DLD1 (cell line): Measurements from ENCODE around the gene OBI1.

Experiments
- in situ Hi-C: cut with HindIII; loops from 2 replicates; pipeline ENCODE4 v1.10.0; 2017; ENCODE audit warnings: low sequenced_read_pairs

OBI1 gene, protein sequence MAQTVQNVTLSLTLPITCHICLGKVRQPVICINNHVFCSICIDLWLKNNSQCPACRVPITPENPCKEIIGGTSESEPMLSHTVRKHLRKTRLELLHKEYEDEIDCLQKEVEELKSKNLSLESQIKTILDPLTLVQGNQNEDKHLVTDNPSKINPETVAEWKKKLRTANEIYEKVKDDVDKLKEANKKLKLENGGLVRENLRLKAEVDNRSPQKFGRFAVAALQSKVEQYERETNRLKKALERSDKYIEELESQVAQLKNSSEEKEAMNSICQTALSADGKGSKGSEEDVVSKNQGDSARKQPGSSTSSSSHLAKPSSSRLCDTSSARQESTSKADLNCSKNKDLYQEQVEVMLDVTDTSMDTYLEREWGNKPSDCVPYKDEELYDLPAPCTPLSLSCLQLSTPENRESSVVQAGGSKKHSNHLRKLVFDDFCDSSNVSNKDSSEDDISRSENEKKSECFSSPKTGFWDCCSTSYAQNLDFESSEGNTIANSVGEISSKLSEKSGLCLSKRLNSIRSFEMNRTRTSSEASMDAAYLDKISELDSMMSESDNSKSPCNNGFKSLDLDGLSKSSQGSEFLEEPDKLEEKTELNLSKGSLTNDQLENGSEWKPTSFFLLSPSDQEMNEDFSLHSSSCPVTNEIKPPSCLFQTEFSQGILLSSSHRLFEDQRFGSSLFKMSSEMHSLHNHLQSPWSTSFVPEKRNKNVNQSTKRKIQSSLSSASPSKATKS

DNA sequence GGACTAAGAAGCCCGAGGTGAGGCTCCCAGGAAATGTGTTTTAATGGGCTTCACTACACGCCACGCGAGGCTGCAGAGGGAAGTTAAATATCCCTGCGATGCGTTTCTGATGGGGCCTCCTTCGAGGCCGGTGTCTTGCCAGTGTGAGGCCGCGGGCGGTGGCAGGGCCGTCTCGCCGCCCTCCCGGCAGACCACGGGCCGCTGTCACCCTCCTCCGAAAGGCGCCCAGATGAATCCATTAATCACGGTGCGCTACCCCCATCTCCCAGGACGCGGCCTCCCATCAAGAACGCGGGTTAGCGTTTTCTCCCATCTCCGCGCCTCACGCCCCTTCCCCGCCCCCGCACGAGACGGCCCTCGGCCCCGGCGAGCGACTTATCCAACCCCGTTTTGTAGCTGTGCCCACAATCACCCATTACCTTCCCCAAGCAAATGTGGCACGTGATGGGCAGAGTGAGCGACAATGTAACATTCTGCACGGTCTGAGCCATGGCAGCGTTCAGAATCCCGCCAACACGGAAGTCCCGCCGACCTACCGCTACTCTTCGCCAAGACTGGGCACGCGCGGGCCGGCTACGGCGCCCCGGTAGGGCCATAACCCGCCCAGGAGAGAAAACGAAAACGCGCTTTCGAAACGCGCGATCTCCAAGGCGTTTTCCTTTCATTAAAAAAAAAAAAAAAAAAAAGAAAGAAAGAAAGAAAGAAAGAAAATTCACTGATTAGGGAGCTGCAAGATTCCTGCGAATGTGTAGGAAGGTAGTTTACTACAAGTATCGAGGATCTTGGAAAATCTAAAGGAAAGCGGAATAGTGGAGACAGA lies at the start of gene OBI1:
Gene OBI1 (minus strand): TSS at position 526 of the 820 bp plus-strand sequence. CDS start 35 bp downstream, at position 491.
- in situ Hi-C loops, result no loop called here

DNA sequence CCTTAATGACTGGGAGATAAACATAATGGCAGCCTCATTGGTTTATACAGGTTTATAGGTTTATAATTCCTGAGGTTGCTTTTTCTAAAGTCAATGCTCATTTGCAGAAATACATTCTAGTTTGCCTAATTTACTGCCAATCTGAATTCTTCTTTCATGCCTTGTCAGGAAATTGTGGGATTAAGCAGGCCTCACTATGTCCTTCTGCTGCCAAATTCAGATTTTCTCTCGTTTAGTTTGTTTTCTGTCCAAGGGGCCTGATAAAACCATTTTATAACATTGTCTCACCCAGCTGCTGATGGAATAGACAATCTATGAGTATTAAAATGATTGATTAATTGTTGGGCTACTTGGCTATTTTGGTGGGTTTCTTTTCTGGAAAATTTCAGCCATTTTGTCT lies 42.4 kb upstream of the OBI1 start:
- in situ Hi-C loops, result no loop called here

DNA sequence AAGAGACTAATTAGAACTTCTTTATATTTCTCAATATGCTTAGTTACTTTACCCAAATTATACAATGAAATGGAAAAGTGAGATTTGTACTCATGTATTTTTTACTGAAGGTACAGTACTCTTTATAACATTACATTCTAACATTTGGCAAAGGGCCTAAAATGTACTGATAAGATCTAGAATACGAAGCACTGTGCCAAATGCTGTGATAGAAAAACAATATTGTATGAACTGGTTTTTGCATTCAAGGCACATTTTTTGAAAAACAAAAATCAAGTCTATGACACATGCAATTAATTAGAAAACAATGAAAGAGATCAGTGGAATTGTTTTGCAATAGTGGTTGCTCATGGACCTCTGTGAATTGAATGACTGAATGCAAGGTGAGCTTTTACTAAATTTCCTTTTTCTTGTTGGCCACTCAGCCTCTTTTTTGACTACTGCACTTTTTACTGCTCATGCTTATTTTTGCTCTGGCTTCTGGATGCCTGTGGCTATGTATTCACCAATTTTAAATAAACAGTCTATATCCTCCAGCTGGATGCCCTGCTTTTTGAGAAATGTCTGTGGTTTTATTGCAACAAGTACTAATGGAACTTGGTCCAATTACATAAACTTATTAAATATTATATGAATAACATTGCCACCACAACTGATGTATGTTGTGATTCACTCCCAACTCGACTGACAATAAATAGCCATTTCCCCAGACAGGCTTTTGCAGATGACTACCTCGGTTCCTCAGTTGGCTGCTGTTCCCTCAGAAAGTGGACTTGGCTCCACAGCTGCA lies 41.4 kb upstream of the OBI1 start:
- in situ Hi-C loops, result no loop called here

DNA sequence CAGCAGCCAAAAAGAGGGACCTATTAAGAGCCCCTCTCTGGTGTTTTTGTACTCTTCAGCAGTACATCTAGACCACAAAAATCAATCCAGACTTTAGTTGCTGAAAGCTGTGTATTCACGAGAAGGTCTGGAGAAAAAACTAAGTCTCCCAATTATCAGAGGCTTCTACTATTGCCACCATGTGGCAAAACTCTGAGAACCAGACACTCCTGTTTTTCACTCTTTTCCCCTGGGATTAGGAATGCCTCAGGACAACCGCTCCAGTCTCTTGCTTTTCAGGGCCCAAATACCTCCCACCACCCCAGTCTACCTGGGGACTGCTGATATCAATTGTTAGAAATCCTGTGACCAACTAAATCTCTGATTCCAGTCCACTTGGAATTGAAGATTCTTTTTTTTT lies 30.1 kb upstream of the OBI1 start:
- in situ Hi-C loops, result no loop called here

DNA sequence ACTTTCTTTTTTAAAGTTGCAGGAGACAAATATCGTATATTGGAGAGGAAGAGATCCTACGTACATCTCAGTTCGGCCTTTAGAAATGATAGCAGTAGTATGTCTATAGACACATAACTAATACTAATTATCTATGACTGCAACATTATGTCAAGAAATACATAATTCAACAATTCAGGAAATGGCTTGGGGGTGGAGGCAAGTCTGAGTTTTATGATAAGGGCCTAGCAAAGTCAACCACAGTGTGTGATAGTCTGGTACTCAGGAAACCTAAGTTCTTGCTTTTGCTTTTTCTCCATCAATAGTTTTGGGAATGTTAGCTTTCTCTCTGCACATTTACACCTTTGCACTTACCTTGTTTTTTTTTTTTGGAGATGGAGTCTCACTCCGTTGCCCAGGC lies 27.5 kb upstream of the OBI1 start:
- in situ Hi-C loops, result no loop called here

DNA sequence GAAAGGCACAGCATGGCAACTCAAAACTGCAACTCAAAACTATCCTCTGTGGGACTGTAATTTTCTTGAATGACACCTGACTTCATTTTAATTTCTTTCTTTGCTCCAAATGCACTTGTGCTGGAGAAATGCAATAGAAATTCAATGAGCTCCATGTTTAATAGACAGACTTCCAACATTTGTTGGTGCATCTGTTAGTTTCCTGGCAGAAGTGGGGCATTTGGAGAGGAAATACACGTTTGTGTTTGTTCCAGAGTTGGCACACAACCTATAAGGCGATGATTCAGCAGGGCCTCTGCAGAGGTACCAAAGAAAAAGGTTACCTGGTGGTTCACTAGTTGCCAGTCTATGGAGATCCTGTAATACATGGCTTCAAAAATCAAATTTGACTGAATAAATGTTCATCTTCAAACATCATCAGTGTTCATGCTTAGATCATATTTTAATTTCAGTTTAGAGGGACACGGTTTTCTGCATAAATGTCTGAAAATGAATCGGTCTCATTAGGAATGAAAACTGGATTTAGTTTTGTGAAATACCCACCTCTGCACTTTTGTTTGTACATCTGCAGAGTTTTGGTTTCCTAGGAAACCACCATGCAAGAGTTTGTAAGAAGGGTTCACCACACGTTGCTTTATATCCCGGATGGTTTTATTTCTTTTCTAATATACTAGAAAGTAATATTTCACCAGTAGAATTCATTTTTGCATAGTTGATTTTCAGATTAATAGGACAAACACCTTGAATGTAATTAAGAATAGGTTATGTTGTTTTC lies 21.8 kb upstream of the OBI1 start:
- in situ Hi-C loops, result no loop called here

DNA sequence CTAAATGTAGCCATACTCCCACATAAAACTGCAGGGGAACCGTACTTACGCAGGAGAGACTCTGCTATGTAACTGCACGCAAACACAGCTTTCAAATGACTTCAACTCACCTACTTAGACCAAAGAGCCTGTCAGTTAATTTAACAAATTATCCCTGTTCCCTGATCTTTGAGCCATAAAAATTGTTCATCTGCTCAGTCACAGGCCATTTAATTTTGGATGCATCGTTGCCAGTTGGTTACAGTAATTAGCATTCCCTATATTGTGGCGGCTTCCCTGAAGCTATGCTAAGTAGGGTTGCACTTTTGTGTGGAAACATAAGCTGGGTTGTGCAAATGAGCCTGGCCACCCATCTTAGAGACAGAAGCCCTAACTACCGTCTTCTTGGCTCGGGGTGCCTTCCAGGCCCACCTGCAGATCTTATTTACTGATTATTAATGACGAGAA lies 21.2 kb upstream of the OBI1 start:
- in situ Hi-C loops, result no loop called here

DNA sequence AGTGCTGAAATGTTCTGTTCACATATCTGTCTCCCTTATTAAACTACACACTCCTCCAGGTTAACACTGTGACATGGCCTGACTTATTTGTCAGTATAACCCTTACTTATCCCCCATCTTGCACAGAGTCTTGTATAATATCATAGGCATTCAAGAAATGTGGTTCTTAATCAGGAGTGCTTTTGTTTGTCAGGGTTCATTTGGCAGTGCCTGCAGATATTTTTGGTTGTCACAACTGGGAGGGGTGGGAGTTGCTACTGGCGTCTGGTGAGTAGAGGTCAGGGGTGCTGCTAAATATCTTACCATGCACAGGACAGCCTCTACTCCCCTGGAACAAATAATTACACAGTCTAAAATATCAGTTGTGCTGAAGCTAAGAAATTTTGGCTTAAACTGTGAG lies 20.4 kb upstream of the OBI1 start:
- in situ Hi-C loops, result no loop called here

DNA sequence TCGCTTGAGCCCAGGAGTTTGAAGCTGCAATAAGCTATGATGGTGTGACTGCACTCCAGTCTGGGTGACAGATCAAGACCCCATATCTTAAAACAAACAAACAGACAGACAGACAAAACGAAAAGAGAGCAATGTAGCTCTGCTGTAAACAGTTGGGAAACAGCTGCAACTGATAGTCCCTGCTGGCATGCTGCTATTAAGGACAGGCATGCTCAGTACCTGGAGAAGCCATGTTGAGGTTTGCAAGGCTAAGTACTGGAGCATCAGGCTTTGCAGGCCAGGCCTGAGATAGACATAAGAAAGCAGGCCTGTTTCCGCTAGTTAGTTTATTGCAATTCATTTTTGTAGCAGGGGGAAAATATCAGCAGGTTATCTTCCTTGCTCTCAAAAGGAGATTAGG lies 16.2 kb upstream of the OBI1 start:
- in situ Hi-C loops, result no loop called here

DNA sequence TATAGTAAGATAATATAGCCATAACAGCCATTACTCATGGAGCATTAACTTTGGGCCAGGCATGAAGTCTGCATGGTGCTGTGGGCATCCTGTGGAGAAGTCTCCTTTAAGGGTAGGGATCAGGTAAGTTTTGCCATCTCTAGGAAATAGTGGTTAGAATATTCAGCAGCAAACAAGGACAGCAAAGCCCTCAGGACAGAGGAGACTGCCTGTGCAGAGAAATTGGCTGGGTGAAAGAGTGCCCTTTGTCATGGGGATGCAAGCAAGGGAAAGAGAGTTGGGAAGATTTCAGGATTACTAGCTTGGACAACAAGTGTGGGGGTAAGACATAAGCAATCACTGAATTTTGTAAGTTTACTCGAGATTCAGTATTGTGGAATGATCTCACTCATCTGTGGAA lies 15.7 kb upstream of the OBI1 start:
- in situ Hi-C loops, result no loop called here

DNA sequence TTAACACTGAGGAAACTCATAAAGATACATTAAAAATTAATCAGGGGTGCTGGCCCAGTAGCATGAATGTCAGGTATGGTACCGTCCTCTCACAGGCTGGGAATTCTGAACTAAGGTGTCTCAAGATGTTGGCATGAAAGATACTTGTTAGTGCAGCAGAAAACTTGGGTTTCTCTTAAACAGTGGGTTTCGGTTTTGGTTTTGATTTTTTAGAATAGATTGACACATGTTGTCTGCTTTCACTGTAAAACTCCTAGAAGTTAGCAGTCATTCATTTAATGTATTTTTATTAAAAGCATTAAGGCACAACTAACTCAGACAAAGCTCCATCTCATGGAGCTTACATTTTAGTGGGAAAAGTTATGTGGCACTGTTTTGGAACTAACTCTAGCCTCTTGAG lies 3.5 kb upstream of the OBI1 start:
- in situ Hi-C loops, result no loop called here

DNA sequence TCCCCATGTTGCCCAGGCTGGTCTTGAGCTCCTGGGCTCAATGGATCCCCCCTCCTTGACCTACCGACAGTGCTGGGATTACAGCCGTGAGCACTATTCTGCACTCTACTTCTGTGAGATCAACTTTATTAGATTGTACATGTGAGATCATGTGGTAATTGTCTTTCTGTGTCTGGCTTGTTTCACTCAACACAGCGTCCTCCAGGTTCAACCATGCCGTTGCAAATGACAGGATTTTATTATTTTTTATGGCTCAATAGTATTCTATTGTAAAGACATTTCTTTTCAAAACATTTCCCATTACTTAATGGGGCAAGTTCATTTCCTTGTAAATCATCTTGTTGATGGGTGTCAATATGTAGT lies 1.5 kb upstream of the OBI1 start:
- in situ Hi-C loops, result no loop called here

DNA sequence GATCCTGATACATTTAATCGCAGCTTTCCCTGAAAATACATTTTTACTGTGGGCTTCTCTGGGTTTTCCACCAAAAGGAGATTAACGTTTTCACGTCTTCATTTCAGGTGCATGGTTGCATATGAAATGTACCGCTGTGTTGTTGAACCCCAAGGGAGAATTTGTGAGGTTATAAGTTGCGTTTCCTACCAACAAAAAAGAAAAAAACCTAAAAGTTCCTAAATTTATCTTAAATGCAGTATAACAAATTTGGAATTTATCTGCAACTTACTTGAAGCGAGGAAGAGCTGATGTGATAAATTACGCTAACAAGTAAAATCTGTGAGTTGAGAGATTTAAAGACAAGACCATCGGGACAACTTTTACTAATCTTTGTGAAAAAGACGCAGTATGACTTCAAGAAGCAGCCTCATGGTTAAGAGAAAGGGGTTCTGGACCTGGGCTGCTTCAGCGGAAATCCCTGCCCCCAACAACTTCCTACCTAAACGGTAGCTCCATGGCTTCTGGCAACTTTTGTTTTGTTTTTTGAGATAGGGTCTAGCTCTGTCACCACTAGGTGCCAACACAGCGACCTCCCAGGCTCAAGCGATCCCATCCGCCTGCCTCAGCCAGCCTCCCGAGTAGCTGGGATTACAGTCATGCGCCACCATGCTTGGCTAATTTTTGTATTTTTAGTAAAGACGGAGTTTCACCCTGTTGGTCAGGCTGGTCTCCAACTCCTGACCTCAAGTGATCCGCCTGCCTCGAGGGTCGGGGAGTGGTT lies 958 bp upstream of the OBI1 start:
- in situ Hi-C loops, result no loop called here

DNA sequence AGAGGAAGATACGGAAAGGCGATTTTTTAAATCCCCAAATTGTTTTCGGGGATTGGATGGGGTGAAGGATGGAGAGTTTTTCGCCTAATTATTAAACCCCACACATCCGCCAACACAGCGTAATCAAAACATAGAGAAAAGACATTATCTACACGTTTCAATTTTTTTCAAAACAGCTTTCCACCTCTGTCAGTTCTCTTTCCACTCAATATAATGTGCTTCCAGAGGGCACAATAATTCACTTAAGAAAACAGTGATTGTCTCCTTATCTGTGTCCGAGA lies 435 bp upstream of the OBI1 start:
- in situ Hi-C loops, result no loop called here

DNA sequence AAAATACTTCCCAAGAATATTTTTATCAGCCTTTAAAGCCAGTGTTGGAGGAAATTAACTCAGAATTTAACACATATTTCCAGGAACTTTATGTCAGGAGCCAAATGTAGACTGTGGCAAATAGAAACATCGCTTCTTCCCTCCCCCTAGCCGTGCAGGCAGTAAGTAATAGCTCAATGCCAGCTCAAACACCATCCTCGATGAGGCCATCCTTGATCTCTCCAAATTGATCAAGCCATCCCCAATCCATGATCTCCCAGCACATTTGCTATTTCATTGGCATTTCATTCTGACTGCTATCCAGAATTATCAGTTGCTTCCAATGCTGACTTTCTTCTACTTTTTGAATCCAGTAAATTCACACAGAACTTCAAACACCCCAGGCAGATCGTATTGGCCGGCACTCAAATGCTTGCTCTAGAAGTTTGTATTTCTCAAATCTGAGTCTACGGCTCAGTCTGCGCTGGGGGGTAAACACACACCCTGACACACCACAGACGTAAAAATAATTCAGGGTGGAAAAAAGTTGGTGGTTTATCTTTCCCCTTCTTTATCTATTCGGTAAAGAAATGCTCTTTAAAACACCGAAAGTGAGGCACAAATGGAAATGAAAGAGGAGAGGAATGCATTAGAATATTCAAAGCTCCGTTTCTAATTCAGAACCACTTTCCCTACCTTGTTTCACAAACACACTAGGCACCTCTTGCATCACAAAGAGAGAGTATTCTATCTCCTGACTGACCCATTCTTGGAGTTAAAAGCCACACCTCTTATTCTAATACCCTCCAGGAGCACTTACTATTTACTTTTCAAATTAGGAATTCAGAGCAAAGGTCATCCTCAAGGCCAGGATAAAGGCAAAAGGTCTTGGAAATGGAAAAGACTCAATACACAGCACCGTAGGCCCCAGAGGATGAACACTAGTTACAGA lies 991 bp downstream of the OBI1 start:
- in situ Hi-C loops, result no loop called here

DNA sequence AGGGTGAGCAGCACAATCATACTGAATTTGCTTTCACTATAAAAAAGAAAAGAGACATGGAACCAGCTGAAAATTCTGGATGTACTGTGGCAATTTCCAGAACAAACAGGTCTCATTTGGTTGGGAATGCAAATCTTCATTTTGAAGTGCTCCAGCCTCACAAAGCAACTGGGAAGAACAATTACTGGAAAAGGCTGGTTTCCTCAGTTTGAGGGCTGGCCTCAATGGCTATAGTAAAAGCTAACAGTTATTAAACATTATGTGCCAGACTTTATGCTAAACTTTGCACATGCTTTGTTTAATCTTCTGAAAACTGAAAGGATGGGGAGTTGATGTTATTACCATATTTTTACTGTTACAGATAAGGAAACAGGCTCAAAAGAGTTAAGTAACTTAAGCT lies 3.0 kb downstream of the OBI1 start:
- in situ Hi-C loops, result no loop called here

DNA sequence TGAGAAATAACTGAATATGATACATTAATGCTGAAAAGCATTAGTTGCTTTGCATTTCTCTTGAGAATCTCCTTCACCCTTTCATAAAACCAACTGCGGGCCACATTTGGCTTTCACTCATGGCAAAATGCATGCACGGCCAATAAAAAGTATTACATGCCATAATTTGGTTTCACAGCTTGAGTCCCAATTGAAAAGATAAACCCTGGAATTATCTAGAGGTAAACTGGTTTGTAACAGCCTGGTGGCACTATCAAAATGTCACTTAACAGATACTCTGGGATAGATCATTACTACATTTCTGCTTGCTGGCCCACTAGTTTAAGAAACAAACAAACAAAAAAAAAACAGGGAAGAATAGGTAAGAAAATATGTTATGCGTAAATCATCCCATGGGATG lies 3.9 kb downstream of the OBI1 start:
- in situ Hi-C loops, result no loop called here

DNA sequence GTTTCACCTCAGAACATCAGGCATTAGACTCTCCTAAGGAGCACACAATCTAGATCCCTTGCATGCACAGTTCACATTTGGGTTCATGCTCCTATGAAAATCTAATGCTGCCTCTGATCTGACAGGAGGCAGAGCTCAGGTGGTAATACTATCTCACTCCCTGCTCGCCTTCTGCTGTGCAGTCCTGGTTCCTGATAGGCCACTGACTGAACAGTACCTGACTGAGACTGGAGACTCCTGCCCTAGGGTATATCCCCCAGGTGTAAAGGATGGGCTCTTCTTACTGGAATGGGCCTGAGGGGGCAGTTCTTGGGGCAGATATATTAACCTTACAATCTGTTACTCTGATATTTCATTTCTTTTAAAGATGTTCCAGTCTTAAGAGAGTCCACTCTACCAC lies 6.3 kb downstream of the OBI1 start:
- in situ Hi-C loops, result no loop called here

DNA sequence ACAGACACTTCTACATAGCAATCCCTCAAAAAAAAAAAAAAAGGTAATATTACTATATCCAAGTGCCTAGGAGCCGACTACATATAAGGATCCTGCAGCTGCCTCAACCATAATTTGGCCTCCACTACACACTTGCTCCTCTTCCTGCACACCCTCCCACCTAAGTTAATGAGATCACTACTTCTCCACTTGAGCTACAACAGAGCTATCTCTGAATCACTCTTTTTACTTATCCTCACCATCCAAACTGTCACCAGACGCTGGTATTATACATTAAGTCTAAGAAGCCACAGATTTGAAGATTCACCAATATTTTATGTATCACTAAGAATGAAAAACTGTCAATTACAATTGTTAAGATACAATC lies 8.3 kb downstream of the OBI1 start:
- in situ Hi-C loops, result no loop called here
